Osteocyte (in vitro differentiated cells): Measurements from ENCODE around the gene ELF1. TPM values are rescaled to one million over a fixed set of nuclear protein-coding genes. Genes with fewer than 3 reads are reported as not detected.
"Not testable (repeated sequence)": the region's sequence is repeated elsewhere in the genome, so short reads cannot be mapped to it uniquely, and the experiment has no call there.

Experiments used
- DNase-seq: peaks from one replicate; pipeline ENCODE4 v3.0.0; 2021; ENCODE audit warnings: mixed read lengths; ENCODE audit not compliant: unreplicated experiment; ENCODE audit errors: extremely low spot score
- H3K27ac Mint-ChIP-seq: one replicate; pipeline ENCODE4 v1.8.0; 2021; ENCODE audit warnings: mild to moderate bottlenecking, mixed read lengths; ENCODE audit not compliant: unreplicated experiment
- H3K27me3 Mint-ChIP-seq: one replicate; pipeline ENCODE4 v1.8.0; 2021; ENCODE audit warnings: mixed read lengths; ENCODE audit not compliant: unreplicated experiment
- H3K36me3 Mint-ChIP-seq: one replicate; pipeline ENCODE4 v1.8.0; 2021; ENCODE audit warnings: mixed read lengths; ENCODE audit not compliant: unreplicated experiment
- H3K4me1 Mint-ChIP-seq: one replicate; pipeline ENCODE4 v1.8.0; 2021; ENCODE audit warnings: mixed read lengths; ENCODE audit not compliant: unreplicated experiment
- H3K4me3 Mint-ChIP-seq: one replicate; pipeline ENCODE4 v1.8.0; 2021; ENCODE audit warnings: mild to moderate bottlenecking, moderate library complexity, mixed read lengths; ENCODE audit not compliant: unreplicated experiment
- H3K9me3 Mint-ChIP-seq: one replicate; pipeline ENCODE4 v1.8.0; 2021; ENCODE audit warnings: mixed read lengths; ENCODE audit not compliant: unreplicated experiment
- CTCF ChIP-seq: fragments of 200-600 bp; sonication (generic); IDR thresholded peaks from 2 replicates; pipeline ENCODE4 v1.5.0; 2021; ENCODE audit warnings: antibody characterized with exemption, mild to moderate bottlenecking, moderate library complexity
- total RNA-seq: library from RNA; stranded (reverse); gene quantifications from 2 replicates; pipeline ENCODE4 v1.2.1, GENCODE V29; 2021

The ELF1 gene
- total RNA-seq, 1 donor from 2014 or later: 52.6 TPM

DNA sequence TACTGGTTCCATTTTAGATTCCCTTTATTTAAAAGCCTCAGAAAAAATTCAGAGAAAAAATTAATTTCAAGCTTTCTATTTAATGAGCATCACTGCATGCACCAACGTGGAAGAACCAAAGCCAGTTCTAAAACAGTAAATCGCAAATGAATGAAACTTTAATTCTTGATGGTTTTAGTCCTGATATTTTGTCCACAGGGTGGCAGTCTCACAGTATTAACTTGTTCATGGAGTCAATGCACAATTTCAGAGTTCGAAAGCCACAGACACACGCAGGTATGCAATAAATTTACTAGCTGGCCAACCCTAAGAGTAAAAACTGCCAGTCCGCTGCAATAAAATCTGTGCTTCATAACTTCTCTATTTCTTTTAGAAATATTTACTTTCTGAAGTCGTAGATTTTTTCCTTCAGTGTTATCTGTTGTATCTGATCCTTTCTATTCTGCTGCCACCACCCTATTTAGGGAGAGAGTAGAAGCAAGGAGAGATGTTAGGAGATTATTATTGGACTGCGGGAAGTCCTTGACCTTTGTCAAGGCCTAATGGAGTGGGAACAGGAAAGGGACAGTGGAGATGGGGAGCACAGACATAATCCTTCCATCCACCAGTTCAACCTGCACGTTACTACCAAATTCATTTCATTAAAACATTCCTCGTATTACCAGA, 35.2 kb upstream of the ELF1 start:
- no peak for DNase-seq
- peaks cover 4% of the 10 kb centered on the region for H3K9me3 Mint-ChIP-seq
- peaks cover 68% of the 10 kb centered on the region for H3K4me1 Mint-ChIP-seq
- H3K36me3 Mint-ChIP-seq: peaks cover 2% of the 10 kb centered on the region
- H3K27ac Mint-ChIP-seq: peak overlapping the region; percentile 72
- no peak overlapping the region for H3K4me3 Mint-ChIP-seq
- peak; percentile 65 for TF ChIP-seq CTCF
- no peaks in the 10 kb centered on the region for H3K27me3 Mint-ChIP-seq

DNA sequence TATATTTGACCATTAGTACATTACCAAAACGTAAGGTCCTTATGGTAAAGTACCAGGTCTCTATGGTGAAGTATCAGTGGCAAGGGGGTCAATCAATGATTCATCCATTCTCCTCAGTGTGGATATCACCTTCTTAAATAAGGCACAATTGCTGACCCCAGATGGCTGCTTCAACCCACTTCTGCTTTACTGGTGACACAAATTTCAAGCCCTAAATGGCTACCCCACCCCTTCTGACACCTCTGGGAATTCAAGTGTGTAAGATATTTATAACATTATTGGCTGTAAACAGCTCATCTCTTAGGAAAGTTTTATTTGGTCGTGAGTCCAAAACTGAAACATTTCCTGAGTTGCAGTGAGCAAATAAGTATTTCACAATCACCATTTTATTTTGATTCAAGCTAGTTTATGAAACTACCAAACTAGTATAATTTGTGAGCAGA, 34.3 kb upstream of the ELF1 start:
- DNase-seq: no peak

DNA sequence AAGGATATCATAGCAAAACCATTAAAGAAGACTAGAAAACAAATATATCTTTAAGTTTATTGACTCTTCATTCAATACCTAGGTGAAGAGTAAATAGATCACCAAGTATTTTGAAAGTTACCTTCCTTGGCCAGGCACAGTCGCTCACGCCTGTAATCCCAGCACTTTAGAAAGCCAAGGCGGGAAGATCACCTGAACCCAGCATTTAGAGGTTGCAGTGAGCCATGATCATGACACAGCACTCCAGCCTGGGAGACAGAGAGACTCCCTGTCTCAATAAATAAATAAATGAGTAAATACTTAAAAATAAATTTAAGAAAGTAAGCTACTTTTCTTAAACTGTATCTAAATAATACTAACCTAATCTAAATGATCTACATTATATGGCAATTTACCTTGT, 33.3 kb upstream of the ELF1 start:
- no peak for TF ChIP-seq CTCF
- no peaks in the 10 kb centered on the region for H3K27me3 Mint-ChIP-seq
- peaks cover 11% of the 10 kb centered on the region for H3K9me3 Mint-ChIP-seq
- H3K27ac Mint-ChIP-seq: no peak overlapping the region
- H3K36me3 Mint-ChIP-seq: peaks cover 9% of the 10 kb centered on the region
- no peak overlapping the region for H3K4me3 Mint-ChIP-seq
- no peak for DNase-seq
- H3K4me1 Mint-ChIP-seq: peaks cover 52% of the 10 kb centered on the region

More for the DNA sequence above, 34.3 kb upstream of the ELF1 start:
- no peak for TF ChIP-seq CTCF
- H3K9me3 Mint-ChIP-seq: peaks cover 11% of the 10 kb centered on the region
- peaks cover 60% of the 10 kb centered on the region for H3K4me1 Mint-ChIP-seq
- peaks cover 9% of the 10 kb centered on the region for H3K36me3 Mint-ChIP-seq
- no peak overlapping the region for H3K4me3 Mint-ChIP-seq
- H3K27ac Mint-ChIP-seq: peak overlapping the region; percentile 72
- H3K27me3 Mint-ChIP-seq: no peaks in the 10 kb centered on the region

DNA sequence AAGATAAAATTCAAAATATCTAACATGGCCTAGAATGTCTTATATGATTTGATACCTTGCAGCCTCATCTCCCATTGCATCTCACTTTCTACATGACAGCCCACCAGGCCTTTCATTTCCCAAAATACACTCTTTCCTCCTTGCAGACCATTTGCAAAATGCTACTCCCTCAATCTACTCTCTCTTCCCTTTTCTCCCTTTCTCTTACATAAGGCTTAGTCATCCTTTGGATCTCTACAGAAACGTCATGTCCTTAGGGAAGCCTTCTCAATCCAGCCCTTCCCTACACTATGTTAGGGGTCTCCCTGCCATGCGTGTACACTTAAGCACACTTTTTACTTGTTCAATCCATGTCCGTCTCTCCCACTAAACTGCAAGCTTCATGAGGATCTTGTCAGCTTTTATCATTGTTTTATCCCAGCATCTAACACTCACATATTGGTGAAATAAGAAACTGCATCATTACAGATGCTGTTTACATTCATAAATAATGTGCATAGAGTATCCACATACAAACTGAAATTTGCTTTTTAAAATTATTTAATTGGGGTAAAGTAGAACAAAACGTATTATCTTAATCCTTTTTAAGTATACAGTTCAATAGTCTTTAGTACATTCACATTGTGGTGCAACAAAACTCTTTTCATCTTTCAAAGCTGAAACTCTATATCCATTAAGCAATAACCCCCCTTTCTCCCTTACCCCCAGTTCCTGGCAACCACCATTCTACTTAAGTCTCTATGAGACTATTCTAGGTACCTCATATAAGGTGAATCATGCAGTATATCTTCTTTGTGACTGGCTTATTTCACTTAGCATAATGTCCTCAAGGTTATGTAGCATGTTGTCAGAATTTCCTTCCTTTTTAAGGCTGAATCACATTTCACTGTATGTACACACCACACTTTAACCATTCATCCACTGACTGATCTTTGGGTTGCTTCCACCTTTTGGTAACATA, 30.6 kb upstream of the ELF1 start:
- DNase-seq: no peak
- no peak for TF ChIP-seq CTCF
- Mint-ChIP-seq H3K27ac (no peak overlapping the region), H3K27me3 (no peaks in the 10 kb centered on the region), H3K4me3 (no peak overlapping the region), H3K4me1 (peaks cover 33% of the 10 kb centered on the region), H3K36me3 (peaks cover 27% of the 10 kb centered on the region), H3K9me3 (peaks cover 11% of the 10 kb centered on the region)

DNA sequence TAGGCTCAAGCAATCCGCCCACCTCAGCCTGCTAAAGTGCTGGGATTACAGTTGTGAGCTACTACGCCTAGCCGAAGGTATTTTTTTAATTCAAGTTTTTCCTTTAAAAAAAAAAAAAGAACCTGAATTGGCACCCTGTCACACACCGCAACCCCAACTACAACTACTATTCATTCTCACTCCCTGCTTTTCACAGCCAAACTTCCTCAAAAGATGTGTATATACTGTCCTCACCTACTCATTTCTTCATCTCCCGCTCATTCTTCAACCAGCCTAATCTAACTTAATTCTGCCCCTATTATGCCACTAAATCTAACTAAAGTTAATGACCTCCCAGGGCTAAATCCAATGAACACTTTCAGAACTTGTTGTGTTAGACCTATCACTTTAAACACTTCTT, 29.5 kb upstream of the ELF1 start:
- Mint-ChIP-seq H3K27me3 (no peaks in the 10 kb centered on the region), H3K4me1 (peaks cover 22% of the 10 kb centered on the region), H3K27ac (no peak overlapping the region), H3K36me3 (peaks cover 29% of the 10 kb centered on the region), H3K4me3 (no peak overlapping the region), H3K9me3 (peaks cover 11% of the 10 kb centered on the region)
- TF ChIP-seq CTCF: no peak
- DNase-seq: no peak

DNA sequence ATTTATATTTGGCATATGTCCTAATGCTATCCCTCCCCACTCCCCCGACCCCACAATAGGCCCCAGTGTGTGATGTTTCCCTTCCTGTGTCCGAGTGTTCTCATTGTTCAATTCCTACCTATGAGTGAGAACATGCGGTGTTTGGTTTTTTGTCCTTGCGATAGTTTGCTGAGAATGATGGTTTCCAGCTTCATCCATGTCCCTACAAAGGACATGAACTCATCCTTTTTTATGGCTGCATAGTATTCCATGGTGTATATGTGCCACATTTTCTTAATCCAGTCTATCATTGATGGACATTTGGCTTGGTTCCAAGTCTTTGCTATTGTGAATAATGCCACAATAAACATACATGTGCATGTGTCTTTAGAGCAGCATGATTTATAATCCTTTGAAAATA, 23.3 kb upstream of the ELF1 start:
- H3K27ac Mint-ChIP-seq, H3K27me3 Mint-ChIP-seq, H3K4me1 Mint-ChIP-seq, H3K4me3 Mint-ChIP-seq, H3K9me3 Mint-ChIP-seq, DNase-seq: not testable (repeated sequence)
- peaks cover 20% of the 10 kb centered on the region for H3K36me3 Mint-ChIP-seq
